Stimulated activated CD8-positive, alpha-beta memory T cell treated with anti-CD3 and anti-CD28 coated beads, Interleukin-12 subunit alpha, Interleukin-12 subunit beta, amount 100 ng/mL, for 1 hour (primary cell): Measurements from ENCODE around the gene EMC6.
"Not testable (repeated sequence)": the region's sequence is repeated elsewhere in the genome, so short reads cannot be mapped to it uniquely, and the experiment has no call there.

Experiments
- DNase-seq: peaks from one replicate; pipeline ENCODE4 v3.0.0-alpha.2; 2020; ENCODE audit warnings: low read depth

Gene EMC6

GRCh38 chr17:3681057-3681456, 12.4 kb downstream of the EMC6 start:
- no peak for DNase-seq

- DNase-seq, result no peak
Measured at GRCh38 chr17:3681565-3681964, 13.0 kb downstream of the EMC6 start.

- no peak for DNase-seq
Measured at GRCh38 chr17:3682033-3682432, 13.4 kb downstream of the EMC6 start.

GRCh38 chr17:3683054-3683511, 14.5 kb downstream of the EMC6 start:
- DNase-seq, result peak; percentile 25

GRCh38 chr17:3685174-3685573, 16.6 kb downstream of the EMC6 start:
- no peak for DNase-seq

- no peak for DNase-seq
Measured at GRCh38 chr17:3688027-3688553, 19.5 kb downstream of the EMC6 start.

- DNase-seq, result no peak
Measured at GRCh38 chr17:3688852-3689261, 20.2 kb downstream of the EMC6 start.

- DNase-seq, result no peak
Measured at GRCh38 chr17:3689262-3690093, 20.9 kb downstream of the EMC6 start.

GRCh38 chr17:3690094-3690715, 21.6 kb downstream of the EMC6 start:
- DNase-seq, result no peak

GRCh38 chr17:3691617-3692067, 23.0 kb downstream of the EMC6 start:
- DNase-seq, result no peak

- no peak for DNase-seq
Measured at GRCh38 chr17:3692346-3692745, 23.7 kb downstream of the EMC6 start.

GRCh38 chr17:3693141-3693540, 24.5 kb downstream of the EMC6 start:
- DNase-seq, result no peak

GRCh38 chr17:3693829-3694231, 25.2 kb downstream of the EMC6 start:
- no peak for DNase-seq

GRCh38 chr17:3695129-3695722, 26.6 kb downstream of the EMC6 start:
- DNase-seq, result no peak

GRCh38 chr17:3695723-3696411, 27.3 kb downstream of the EMC6 start, which contains the start of gene P2RX5:
Gene P2RX5, minus strand, starts transcription at chr17:3696155. Its CDS starts 150 bp downstream, at chr17:3696005.
- no peak for DNase-seq

GRCh38 chr17:3697103-3697476, 28.5 kb downstream of the EMC6 start:
- DNase-seq, result no peak

GRCh38 chr17:3698139-3698538, 29.5 kb downstream of the EMC6 start:
- no peak for DNase-seq

- no peak for DNase-seq
Measured at GRCh38 chr17:3699951-3700350, 31.3 kb downstream of the EMC6 start.

GRCh38 chr17:3702041-3702539, 33.5 kb downstream of the EMC6 start:
- not testable (repeated sequence) for DNase-seq

- DNase-seq, result no peak
Measured at GRCh38 chr17:3704931-3705717, 36.5 kb downstream of the EMC6 start.

- not testable (repeated sequence) for DNase-seq
Measured at GRCh38 chr17:3705718-3705984, 37.0 kb downstream of the EMC6 start.
